SK-N-SH treated with all-trans-retinoic acid at 6 μM for 48 hours (cell line): ENCODE data around the gene CLNK.

Experiments
- ATAC-seq: fragments of 200-7000 bp; cut with Tn5 transposase; 3 replicates; pipeline ENCODE4 v1.9.1; 2020; ENCODE audit warnings: mild to moderate bottlenecking, moderate library complexity
- CSDC2 ChIP-seq: fragments of 250-450 bp; sonication (Bioruptor Pico); IDR thresholded peaks from 2 replicates; pipeline ENCODE4 v1.5.0; 2020; ENCODE audit warnings: mild to moderate bottlenecking, moderate library complexity
- ESRRG ChIP-seq: fragments of 250-450 bp; sonication (Bioruptor Pico); IDR thresholded peaks from 2 replicates; pipeline ENCODE4 v1.6.1; 2021; ENCODE audit warnings: mild to moderate bottlenecking
- GLIS3 ChIP-seq: fragments of 250-450 bp; sonication (Bioruptor Pico); IDR thresholded peaks from 2 replicates; pipeline ENCODE4 v1.5.0; 2020; ENCODE audit warnings: mild to moderate bottlenecking, moderate library complexity
- ISL1 ChIP-seq: fragments of 250-450 bp; sonication (Bioruptor Pico); IDR thresholded peaks from 2 replicates; pipeline ENCODE4 v2.1.2; 2022; ENCODE audit warnings: mild to moderate bottlenecking, moderate library complexity
- OSR1 ChIP-seq: fragments of 250-450 bp; sonication (Bioruptor Pico); IDR thresholded peaks from 2 replicates; pipeline ENCODE4 v1.8.0; 2022; ENCODE audit warnings: moderate library complexity, mild to moderate bottlenecking, inconsistent platforms
- TCF4 ChIP-seq: fragments of 250-450 bp; sonication (Bioruptor Pico); IDR thresholded peaks from 2 replicates; pipeline ENCODE4 v1.8.0; 2021; ENCODE audit warnings: mild to moderate bottlenecking, moderate library complexity, borderline replicate concordance
- TOX ChIP-seq: fragments of 250-450 bp; sonication (Bioruptor Pico); IDR thresholded peaks from 2 replicates; pipeline ENCODE4 v1.8.0; 2021; ENCODE audit warnings: mild to moderate bottlenecking, moderate library complexity, borderline replicate concordance
- ZFP3 ChIP-seq: fragments of 250-450 bp; sonication (Bioruptor Pico); IDR thresholded peaks from 2 replicates; pipeline ENCODE4 v1.5.0; 2020; ENCODE audit warnings: mild to moderate bottlenecking, moderate library complexity
- ZFP30 ChIP-seq: fragments of 450-650 bp; formaldehyde crosslinking; IDR thresholded peaks from 2 replicates; pipeline ENCODE4 v1.5.0; 2022; ENCODE audit warnings: mild to moderate bottlenecking, moderate library complexity
- ZNF565 ChIP-seq: fragments of 450-650 bp; formaldehyde crosslinking; conservative IDR thresholded peaks from 2 replicates; pipeline ENCODE4 v1.5.0; 2020; ENCODE audit warnings: low read depth, mild to moderate bottlenecking, moderate library complexity
- ZNF70 ChIP-seq: fragments of 450-650 bp; formaldehyde crosslinking; IDR thresholded peaks from 2 replicates; pipeline ENCODE4 v1.5.0; 2020; ENCODE audit warnings: mild to moderate bottlenecking, moderate library complexity
- ZNF8 ChIP-seq: fragments of 450-650 bp; formaldehyde crosslinking; IDR thresholded peaks from 2 replicates; pipeline ENCODE4 v1.5.0; 2020; ENCODE audit warnings: mild to moderate bottlenecking, moderate library complexity
- TF ChIP-seq, protein P1 (sequence below): fragments of 250-450 bp; sonication (Bioruptor Pico); IDR thresholded peaks from 2 replicates; pipeline ENCODE4 v1.5.0; 2020; ENCODE audit warnings: mild to moderate bottlenecking, moderate library complexity
- TF ChIP-seq, protein P2 (sequence below): fragments of 250-450 bp; sonication (Bioruptor Pico); IDR thresholded peaks from 2 replicates; pipeline ENCODE4 v1.8.0; 2021; ENCODE audit warnings: low read depth, mild to moderate bottlenecking, moderate library complexity, borderline replicate concordance
- TF ChIP-seq, protein P3 (sequence below): fragments of 250-450 bp; sonication (Bioruptor Pico); IDR thresholded peaks from 2 replicates; pipeline ENCODE4 v1.8.0; 2020; ENCODE audit warnings: mild to moderate bottlenecking, moderate library complexity, borderline replicate concordance
- TF ChIP-seq, protein P4 (sequence below): fragments of 250-450 bp; sonication (Bioruptor Pico); IDR thresholded peaks from 2 replicates; pipeline ENCODE4 v1.5.1; 2020; ENCODE audit warnings: low read depth, mild to moderate bottlenecking, moderate library complexity
- TF ChIP-seq, protein P5 (sequence below): fragments of 250-450 bp; sonication (Bioruptor Pico); IDR thresholded peaks from 2 replicates; pipeline ENCODE4 v1.5.1; 2021; ENCODE audit warnings: mild to moderate bottlenecking, moderate library complexity

CLNK gene

DNA sequence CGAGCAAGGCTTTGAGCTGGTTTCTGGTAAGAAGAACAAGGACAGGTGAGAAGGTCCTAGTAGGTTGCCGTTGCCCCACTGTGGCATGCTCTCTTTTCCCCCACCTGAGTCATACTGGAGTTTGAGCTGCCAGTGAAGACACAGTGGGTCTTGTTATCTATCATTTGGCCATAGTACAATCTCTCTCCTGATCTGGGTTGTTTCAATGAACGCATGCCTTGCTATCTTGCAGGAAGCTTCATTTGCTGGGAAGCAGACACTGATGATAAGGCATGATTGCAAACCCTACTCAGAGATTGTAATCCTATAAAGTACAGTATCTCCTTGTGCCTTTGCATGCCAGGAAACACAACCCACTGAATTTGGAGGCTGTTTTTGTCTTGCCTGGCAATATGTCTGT is 77.4 kb downstream of the CLNK start:
- TF ChIP-seq CSDC2 (no peak), ZFP3 (CRISPR knock-in tag) (no peak), ISL1 (no peak), ESRRG (no peak), ZFP30 (CRISPR knock-in tag) (no peak), TCF4 (CRISPR knock-in tag) (no peak), TOX (CRISPR knock-in tag) (no peak)
- TF ChIP-seq, protein P1, sequence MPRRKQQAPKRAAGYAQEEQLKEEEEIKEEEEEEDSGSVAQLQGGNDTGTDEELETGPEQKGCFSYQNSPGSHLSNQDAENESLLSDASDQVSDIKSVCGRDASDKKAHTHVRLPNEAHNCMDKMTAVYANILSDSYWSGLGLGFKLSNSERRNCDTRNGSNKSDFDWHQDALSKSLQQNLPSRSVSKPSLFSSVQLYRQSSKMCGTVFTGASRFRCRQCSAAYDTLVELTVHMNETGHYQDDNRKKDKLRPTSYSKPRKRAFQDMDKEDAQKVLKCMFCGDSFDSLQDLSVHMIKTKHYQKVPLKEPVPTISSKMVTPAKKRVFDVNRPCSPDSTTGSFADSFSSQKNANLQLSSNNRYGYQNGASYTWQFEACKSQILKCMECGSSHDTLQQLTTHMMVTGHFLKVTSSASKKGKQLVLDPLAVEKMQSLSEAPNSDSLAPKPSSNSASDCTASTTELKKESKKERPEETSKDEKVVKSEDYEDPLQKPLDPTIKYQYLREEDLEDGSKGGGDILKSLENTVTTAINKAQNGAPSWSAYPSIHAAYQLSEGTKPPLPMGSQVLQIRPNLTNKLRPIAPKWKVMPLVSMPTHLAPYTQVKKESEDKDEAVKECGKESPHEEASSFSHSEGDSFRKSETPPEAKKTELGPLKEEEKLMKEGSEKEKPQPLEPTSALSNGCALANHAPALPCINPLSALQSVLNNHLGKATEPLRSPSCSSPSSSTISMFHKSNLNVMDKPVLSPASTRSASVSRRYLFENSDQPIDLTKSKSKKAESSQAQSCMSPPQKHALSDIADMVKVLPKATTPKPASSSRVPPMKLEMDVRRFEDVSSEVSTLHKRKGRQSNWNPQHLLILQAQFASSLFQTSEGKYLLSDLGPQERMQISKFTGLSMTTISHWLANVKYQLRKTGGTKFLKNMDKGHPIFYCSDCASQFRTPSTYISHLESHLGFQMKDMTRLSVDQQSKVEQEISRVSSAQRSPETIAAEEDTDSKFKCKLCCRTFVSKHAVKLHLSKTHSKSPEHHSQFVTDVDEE (CRISPR knock-in tag) = no peak
- TF ChIP-seq, protein P2, sequence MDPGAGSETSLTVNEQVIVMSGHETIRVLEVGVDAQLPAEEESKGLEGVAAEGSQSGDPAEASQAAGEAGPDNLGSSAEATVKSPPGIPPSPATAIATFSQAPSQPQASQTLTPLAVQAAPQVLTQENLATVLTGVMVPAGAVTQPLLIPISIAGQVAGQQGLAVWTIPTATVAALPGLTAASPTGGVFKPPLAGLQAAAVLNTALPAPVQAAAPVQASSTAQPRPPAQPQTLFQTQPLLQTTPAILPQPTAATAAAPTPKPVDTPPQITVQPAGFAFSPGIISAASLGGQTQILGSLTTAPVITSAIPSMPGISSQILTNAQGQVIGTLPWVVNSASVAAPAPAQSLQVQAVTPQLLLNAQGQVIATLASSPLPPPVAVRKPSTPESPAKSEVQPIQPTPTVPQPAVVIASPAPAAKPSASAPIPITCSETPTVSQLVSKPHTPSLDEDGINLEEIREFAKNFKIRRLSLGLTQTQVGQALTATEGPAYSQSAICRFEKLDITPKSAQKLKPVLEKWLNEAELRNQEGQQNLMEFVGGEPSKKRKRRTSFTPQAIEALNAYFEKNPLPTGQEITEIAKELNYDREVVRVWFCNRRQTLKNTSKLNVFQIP (CRISPR knock-in tag) = no peak
- TF ChIP-seq, protein P3, sequence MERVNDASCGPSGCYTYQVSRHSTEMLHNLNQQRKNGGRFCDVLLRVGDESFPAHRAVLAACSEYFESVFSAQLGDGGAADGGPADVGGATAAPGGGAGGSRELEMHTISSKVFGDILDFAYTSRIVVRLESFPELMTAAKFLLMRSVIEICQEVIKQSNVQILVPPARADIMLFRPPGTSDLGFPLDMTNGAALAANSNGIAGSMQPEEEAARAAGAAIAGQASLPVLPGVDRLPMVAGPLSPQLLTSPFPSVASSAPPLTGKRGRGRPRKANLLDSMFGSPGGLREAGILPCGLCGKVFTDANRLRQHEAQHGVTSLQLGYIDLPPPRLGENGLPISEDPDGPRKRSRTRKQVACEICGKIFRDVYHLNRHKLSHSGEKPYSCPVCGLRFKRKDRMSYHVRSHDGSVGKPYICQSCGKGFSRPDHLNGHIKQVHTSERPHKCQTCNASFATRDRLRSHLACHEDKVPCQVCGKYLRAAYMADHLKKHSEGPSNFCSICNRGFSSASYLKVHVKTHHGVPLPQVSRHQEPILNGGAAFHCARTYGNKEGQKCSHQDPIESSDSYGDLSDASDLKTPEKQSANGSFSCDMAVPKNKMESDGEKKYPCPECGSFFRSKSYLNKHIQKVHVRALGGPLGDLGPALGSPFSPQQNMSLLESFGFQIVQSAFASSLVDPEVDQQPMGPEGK (CRISPR knock-in tag) = no peak
- ATAC-seq = no peak

GRCh38 chr4:10606483-10607155 is 77.9 kb downstream of the CLNK start:
- no peak for TF ChIP-seq ZNF565
- TF ChIP-seq, protein P3 (CRISPR knock-in tag) = no peak
- TF ChIP-seq, protein P2 (CRISPR knock-in tag) = no peak
- TF ChIP-seq, protein P4, sequence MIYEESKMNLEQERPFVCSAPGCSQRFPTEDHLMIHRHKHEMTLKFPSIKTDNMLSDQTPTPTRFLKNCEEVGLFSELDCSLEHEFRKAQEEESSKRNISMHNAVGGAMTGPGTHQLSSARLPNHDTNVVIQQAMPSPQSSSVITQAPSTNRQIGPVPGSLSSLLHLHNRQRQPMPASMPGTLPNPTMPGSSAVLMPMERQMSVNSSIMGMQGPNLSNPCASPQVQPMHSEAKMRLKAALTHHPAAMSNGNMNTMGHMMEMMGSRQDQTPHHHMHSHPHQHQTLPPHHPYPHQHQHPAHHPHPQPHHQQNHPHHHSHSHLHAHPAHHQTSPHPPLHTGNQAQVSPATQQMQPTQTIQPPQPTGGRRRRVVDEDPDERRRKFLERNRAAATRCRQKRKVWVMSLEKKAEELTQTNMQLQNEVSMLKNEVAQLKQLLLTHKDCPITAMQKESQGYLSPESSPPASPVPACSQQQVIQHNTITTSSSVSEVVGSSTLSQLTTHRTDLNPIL = no peak
- TF ChIP-seq, all 23 proteins: peak for 0
- no peak for ATAC-seq

GRCh38 chr4:10605746-10606482 is 78.7 kb downstream of the CLNK start:
- ATAC-seq = no peak
- no peak for TF ChIP-seq OSR1 (CRISPR knock-in tag)
- no peak for TF ChIP-seq ZNF565
- no peak for TF ChIP-seq CSDC2
- TF ChIP-seq GLIS3 = no peak
- TF ChIP-seq, protein P3 (CRISPR knock-in tag) = no peak
- TF ChIP-seq ZFP3 (CRISPR knock-in tag) = no peak
- no peak for TF ChIP-seq ZNF8 (CRISPR knock-in tag)
- TF ChIP-seq, protein P1 (CRISPR knock-in tag) = no peak
- TF ChIP-seq ISL1 = no peak
- TF ChIP-seq, protein P5, sequence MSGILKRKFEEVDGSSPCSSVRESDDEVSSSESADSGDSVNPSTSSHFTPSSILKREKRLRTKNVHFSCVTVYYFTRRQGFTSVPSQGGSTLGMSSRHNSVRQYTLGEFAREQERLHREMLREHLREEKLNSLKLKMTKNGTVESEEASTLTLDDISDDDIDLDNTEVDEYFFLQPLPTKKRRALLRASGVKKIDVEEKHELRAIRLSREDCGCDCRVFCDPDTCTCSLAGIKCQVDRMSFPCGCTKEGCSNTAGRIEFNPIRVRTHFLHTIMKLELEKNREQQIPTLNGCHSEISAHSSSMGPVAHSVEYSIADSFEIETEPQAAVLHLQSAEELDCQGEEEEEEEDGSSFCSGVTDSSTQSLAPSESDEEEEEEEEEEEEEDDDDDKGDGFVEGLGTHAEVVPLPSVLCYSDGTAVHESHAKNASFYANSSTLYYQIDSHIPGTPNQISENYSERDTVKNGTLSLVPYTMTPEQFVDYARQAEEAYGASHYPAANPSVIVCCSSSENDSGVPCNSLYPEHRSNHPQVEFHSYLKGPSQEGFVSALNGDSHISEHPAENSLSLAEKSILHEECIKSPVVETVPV (CRISPR knock-in tag) = no peak
- TF ChIP-seq ZNF70 (CRISPR knock-in tag) = no peak
